OCI-LY1 (cell line): Measurements from ENCODE around the gene EML6.

ENCODE experiments used
- CTCF ChIP-seq: fragments of 200-600 bp; sonication (generic), shearing (Covaris generic); IDR thresholded peaks from 2 replicates; pipeline ENCODE4 v1.5.1; 2017; ENCODE audit warnings: mild to moderate bottlenecking, antibody characterized with exemption, low read length, moderate library complexity, mixed read lengths
- EZH2 ChIP-seq: fragments of 200-600 bp; sonication (generic), shearing (Covaris generic); IDR thresholded peaks from 2 replicates; pipeline ENCODE4 v1.8.0; 2017; ENCODE audit warnings: borderline replicate concordance, mixed run types, mild to moderate bottlenecking, antibody characterized with exemption, low read length, moderate library complexity, mixed read lengths

GRCh38 chr2:54814389-54815147 is 91.1 kb downstream of the EML6 start:
- no peak for TF ChIP-seq CTCF
- TF ChIP-seq EZH2, result no peak
